PC-9 (cell line): ENCODE measurements around the gene CDH16. TPM values are rescaled to one million over a fixed set of nuclear protein-coding genes. Genes with fewer than 3 reads are reported as not detected.

Source experiments
- BruUV-seq: library from RNA; stranded (reverse); fragments of 400-500 nt; replicated peaks from 2 replicates; lab custom pipeline; 2021; lab: Mats Ljungman, UMichigan
- CTCF ChIA-PET: fragments of 300-600 bp; sonication (Branson Sonifier 250); formaldehyde crosslinking; loops from one replicate; lab custom pipeline; 2022; ENCODE audit warnings: antibody characterized with exemption; lab: Charles Lee
- POLR2A ChIA-PET: fragments of 300-600 bp; sonication (Branson Sonifier 250); formaldehyde crosslinking; loops from one replicate; lab custom pipeline; 2022; ENCODE audit warnings: antibody characterized with exemption; ENCODE audit not compliant: unreplicated experiment; lab: Charles Lee
- DNase-seq, 2 experiments: peaks; one replicate each; pipeline versions ENCODE4 v3.0.0 to v3.0.0-alpha.2; 2015 to 2022; ENCODE audit warnings: mixed read lengths in 1 of 2
- H2AFZ ChIP-seq: fragments of 200-600 bp; sonication (generic); 2 replicates; pipeline ENCODE4 v1.8.1; 2017; ENCODE audit warnings: antibody characterized with exemption
- H3F3A ChIP-seq: fragments of 200-600 bp; sonication (generic); 2 replicates; pipeline ENCODE4 v1.8.1; 2017; ENCODE audit warnings: antibody characterized with exemption, mild to moderate bottlenecking, low read depth; ENCODE audit not compliant: insufficient read depth
- H3K27ac ChIP-seq: fragments of 200-600 bp; sonication (generic); 2 replicates; pipeline ENCODE4 v1.6.1; 2016; ENCODE audit warnings: mixed run types
- H3K27me3 ChIP-seq: fragments of 200-600 bp; sonication (generic); 2 replicates; pipeline ENCODE4 v1.6.1; 2016; ENCODE audit warnings: low read depth, mixed run types; ENCODE audit not compliant: insufficient read depth
- H3K36me3 ChIP-seq: fragments of 200-600 bp; sonication (generic); 2 replicates; pipeline ENCODE4 v1.6.1; 2016; ENCODE audit warnings: low read depth, mixed run types
- H3K4me1 ChIP-seq: fragments of 200-600 bp; sonication (generic); replicated peaks from 2 replicates; pipeline ENCODE4 v1.6.1; 2016; ENCODE audit warnings: mixed run types; ENCODE audit not compliant: insufficient read depth
- H3K4me2 ChIP-seq: fragments of 200-600 bp; sonication (generic); 2 replicates; pipeline ENCODE4 v1.6.1; 2017; ENCODE audit warnings: mixed run types
- H3K4me3 ChIP-seq: fragments of 200-600 bp; sonication (generic); 2 replicates; pipeline ENCODE4 v1.6.1; 2016; ENCODE audit warnings: mixed run types
- H3K79me2 ChIP-seq: fragments of 200-600 bp; sonication (generic); 2 replicates; pipeline ENCODE4 v1.6.1; 2017; ENCODE audit warnings: low read depth, mixed run types
- H3K9me2 ChIP-seq: fragments of 200-600 bp; sonication (generic); 2 replicates; pipeline ENCODE4 v1.8.1; 2017; ENCODE audit warnings: mild to moderate bottlenecking; ENCODE audit not compliant: insufficient read depth
- H3K9me3 ChIP-seq: fragments of 200-600 bp; sonication (generic); 2 replicates; pipeline ENCODE4 v1.8.1; 2016; ENCODE audit warnings: low read depth; ENCODE audit not compliant: insufficient read depth
- H4K20me1 ChIP-seq: fragments of 200-600 bp; sonication (generic); 2 replicates; pipeline ENCODE4 v1.8.1; 2017; ENCODE audit not compliant: insufficient read depth
- EZH2 ChIP-seq: fragments of 200-600 bp; sonication (generic); IDR thresholded peaks from 2 replicates; pipeline ENCODE4 v1.8.0; 2017; ENCODE audit warnings: antibody characterized with exemption, low read depth
- intact Hi-C: fragments of 100-400 bp; cut with micrococcal nuclease; formaldehyde crosslinking; loops from one replicate; pipeline ENCODE4 v1.10.0; 2022; ENCODE audit not compliant: unreplicated experiment
- total RNA-seq: library from RNA; stranded (reverse); gene quantifications from 2 replicates; pipeline ENCODE4 v1.2.3, GENCODE V29; 2021
- TF ChIP-seq, protein P1 (sequence below): fragments of 200-600 bp; sonication (generic); conservative IDR thresholded peaks from 2 replicates; pipeline ENCODE4 v1.6.1; 2017; ENCODE audit warnings: mixed run types, antibody characterized with exemption, mild to moderate bottlenecking, moderate library complexity

Gene CDH16
- total RNA-seq, 1 experiment from 2014 or later: not detected

DNA sequence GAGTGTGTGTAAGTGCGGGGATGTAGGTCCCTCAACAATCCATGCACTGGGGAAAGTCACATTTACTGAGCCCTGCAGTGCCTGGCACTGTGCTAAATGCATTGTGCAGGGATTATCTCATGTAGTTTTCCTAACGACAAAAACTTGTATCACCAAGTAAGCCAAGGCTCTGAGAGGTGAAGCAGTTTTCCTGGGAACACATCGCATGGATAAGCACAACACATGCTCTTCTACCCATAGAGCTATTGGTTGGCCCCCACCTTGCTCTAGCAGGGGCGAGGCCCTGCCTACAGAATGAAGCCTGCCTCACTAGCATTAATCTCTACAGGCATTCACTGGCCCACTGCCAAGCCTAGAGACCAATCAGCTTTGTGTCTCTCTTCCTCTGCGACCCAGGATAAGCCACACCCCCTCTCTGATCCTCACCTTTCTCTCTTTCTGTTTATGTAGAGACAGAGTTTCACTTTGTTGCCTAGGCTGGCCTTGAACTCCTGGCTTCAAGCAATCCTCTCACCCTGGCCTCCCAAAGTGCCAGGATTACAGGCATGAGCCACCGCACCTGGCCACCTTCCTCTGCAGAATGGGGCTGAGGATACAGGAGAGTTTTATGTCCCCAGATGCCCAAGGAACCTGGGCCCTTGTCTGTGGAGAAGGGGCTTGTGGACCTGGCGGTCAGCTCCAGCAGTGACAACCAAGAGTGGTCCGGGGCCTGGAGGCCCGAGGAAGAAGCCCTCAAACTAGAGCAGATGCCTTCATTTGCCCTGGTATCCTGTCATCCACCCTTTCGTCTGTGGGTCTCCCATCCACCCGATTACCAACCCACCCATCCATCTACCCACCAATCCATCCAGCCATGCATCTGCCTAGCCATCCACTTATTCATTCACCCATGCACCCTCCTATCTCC is 12.8 kb downstream of the CDH16 start:
- Histone ChIP-seq H3K27me3 (no peaks in the 10 kb centered on the region), H3K4me3 (no peak overlapping the region), H3K4me1 (peaks cover 7% of the 10 kb centered on the region), H3K4me2 (no peak overlapping the region), H3F3A (no peaks in the 10 kb centered on the region), H2AFZ (no peak overlapping the region), H3K79me2 (no peaks in the 10 kb centered on the region), H3K9me3 (no peaks in the 10 kb centered on the region), H4K20me1 (no peaks in the 10 kb centered on the region), H3K9me2 (no peaks in the 10 kb centered on the region), H3K36me3 (no peaks in the 10 kb centered on the region), H3K27ac (no peak overlapping the region)
- intact Hi-C loops: no loop called here
- POLR2A ChIA-PET: no interaction called here
- no TSS peak for BruUV-seq
- TF ChIP-seq, protein P1, sequence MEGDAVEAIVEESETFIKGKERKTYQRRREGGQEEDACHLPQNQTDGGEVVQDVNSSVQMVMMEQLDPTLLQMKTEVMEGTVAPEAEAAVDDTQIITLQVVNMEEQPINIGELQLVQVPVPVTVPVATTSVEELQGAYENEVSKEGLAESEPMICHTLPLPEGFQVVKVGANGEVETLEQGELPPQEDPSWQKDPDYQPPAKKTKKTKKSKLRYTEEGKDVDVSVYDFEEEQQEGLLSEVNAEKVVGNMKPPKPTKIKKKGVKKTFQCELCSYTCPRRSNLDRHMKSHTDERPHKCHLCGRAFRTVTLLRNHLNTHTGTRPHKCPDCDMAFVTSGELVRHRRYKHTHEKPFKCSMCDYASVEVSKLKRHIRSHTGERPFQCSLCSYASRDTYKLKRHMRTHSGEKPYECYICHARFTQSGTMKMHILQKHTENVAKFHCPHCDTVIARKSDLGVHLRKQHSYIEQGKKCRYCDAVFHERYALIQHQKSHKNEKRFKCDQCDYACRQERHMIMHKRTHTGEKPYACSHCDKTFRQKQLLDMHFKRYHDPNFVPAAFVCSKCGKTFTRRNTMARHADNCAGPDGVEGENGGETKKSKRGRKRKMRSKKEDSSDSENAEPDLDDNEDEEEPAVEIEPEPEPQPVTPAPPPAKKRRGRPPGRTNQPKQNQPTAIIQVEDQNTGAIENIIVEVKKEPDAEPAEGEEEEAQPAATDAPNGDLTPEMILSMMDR: no peak
- no peak for TF ChIP-seq EZH2
- CTCF ChIA-PET: interaction anchor here (0.8 kb wide), 1 partner anchor 23 kb away, joined by 3 read pairs; no protein-coding TSS in a partner anchor
- peak in 1 of 2 experiments; percentile 50 for DNase-seq

DNA sequence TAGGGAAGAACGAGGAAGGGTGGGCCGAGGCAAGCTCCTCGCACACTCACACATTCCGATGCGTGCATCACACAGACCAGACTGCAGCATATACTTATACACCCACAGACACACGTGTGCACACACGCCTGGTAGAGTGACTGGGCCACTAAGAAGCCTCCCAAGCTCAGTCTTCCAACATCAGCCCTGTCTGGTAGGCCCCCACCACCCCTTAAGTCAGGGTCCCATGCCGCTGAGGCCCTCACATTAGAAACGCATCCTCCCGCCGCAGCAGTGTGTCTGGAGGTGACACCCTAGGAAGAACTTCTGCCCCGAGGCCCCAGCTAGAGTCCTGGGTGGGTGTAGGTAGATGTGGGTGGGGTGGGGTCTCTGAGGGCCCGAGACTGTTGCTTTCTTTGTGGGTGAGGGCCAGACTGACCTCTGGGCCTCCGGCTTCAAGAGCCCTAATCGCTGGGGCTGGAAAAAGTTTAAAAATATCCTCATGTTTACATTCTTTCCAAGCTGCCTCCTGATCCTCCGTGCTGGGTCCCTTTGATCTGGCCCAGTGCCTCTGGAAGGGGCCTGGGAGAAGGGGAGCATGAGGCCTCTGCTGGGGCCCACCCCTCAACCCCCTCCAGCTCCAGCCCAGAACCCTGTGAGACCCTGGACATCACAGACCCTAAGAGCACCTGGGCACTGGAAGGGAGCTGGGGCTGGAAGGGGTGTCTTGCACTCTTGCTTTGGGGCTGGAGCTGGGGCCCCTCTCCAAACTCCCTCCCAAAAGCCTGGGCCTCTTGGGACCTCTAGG is 13.6 kb downstream of the CDH16 start:
- no TSS peak for BruUV-seq
- no peak overlapping the region for H3K27ac ChIP-seq

More for the DNA sequence above, 13.6 kb downstream of the CDH16 start:
- CTCF ChIA-PET: interaction anchor here (0.6 to 0.8 kb wide), 2 partner anchors 24 to 87 kb away, joined by 3 to 5 read pairs; no protein-coding TSS in a partner anchor
- H3K4me3 ChIP-seq: no peak overlapping the region
- POLR2A ChIA-PET: interaction anchor here (0.6 kb wide), 1 partner anchor 48 kb away, joined by 4 read pairs; no protein-coding TSS in a partner anchor
- no peak for DNase-seq
- peaks cover 11% of the 10 kb centered on the region for H3K4me1 ChIP-seq
- H2AFZ ChIP-seq: no peak overlapping the region
- intact Hi-C loops: no loop called here
- TF ChIP-seq, protein P1: no peak
- TF ChIP-seq EZH2: no peak
- H3K4me2 ChIP-seq: no peak overlapping the region
- H3K9me2 ChIP-seq: no peaks in the 10 kb centered on the region
- no peaks in the 10 kb centered on the region for H3K27me3 ChIP-seq
- no peaks in the 10 kb centered on the region for H3F3A ChIP-seq
- H3K9me3 ChIP-seq: no peaks in the 10 kb centered on the region
- no peaks in the 10 kb centered on the region for H3K79me2 ChIP-seq
- H3K36me3 ChIP-seq: no peaks in the 10 kb centered on the region
- no peaks in the 10 kb centered on the region for H4K20me1 ChIP-seq
